Keratinocyte (primary cell): ENCODE results near the gene KRT1. TPM values are rescaled to one million over a fixed set of nuclear protein-coding genes. Genes with fewer than 3 reads are reported as not detected.
A peak's percentile ranks its signal among the peaks of the same experiment; 100 is the strongest.

Experiments used
- DNase-seq: peaks from one replicate; pipeline ENCODE4 v3.0.0-alpha.2; 2011; ENCODE audit warnings: low read depth, missing footprints, low spot score
- FAIRE-seq: peaks from 2 replicates; lab custom pipeline; 2011; peaks lifted over from hg19 to GRCh38; lab: Jason Lieb, UNC
- H2AFZ ChIP-seq: 2 replicates; pipeline ENCODE4 v1.6.0; 2012; ENCODE audit warnings: low read length, control low read depth, inconsistent platforms; ENCODE audit not compliant: control insufficient read depth
- H3K27ac ChIP-seq: 2 replicates; pipeline ENCODE4 v1.5.1; 2011; ENCODE audit warnings: low read length; ENCODE audit not compliant: control insufficient read depth, insufficient read depth
- H3K27me3 ChIP-seq: 3 replicates; pipeline ENCODE4 v1.6.0; 2011; ENCODE audit warnings: low read length; ENCODE audit not compliant: control insufficient read depth, insufficient read depth; ENCODE audit errors: extremely low read depth
- H3K36me3 ChIP-seq, 2 experiments: 2 replicates in 1 of 2; 3 replicates in 1 of 2; pipeline ENCODE4 v1.5.1; 2011; ENCODE audit warnings: low read length in 2 of 2, mild to moderate bottlenecking in 1 of 2; ENCODE audit not compliant: control insufficient read depth in 2 of 2, insufficient read depth in 2 of 2; ENCODE audit errors: extremely low read depth in 1 of 2
- H3K4me1 ChIP-seq: 3 replicates; pipeline ENCODE4 v1.5.1; 2011; ENCODE audit warnings: low read length; ENCODE audit not compliant: control insufficient read depth, insufficient read depth; ENCODE audit errors: extremely low read depth
- H3K4me2 ChIP-seq: 3 replicates; pipeline ENCODE4 v1.6.0; 2011; ENCODE audit warnings: low read depth, low read length; ENCODE audit not compliant: control insufficient read depth, insufficient read depth; ENCODE audit errors: extremely low read depth
- H3K4me3 ChIP-seq, 3 experiments: fragments of 200-600 bp in 1 of 3; sonication (generic) in 1 of 3; 2 replicates in 2 of 3; 3 replicates in 1 of 3; pipeline ENCODE4 v1.5.1; 2011 to 2016; ENCODE audit warnings: low read length in 3 of 3, mild to moderate bottlenecking in 3 of 3, control low read depth in 2 of 3, inconsistent platforms in 1 of 3, low read depth in 1 of 3, mixed read lengths in 1 of 3, mixed run types in 1 of 3, moderate library complexity in 1 of 3; ENCODE audit not compliant: control insufficient read depth in 2 of 3, insufficient read depth in 2 of 3; ENCODE audit errors: extremely low read depth in 1 of 3
- H3K79me2 ChIP-seq: 2 replicates; pipeline ENCODE4 v1.6.0; 2012; ENCODE audit warnings: low read length; ENCODE audit not compliant: control insufficient read depth, insufficient read depth
- H3K9ac ChIP-seq: 3 replicates; pipeline ENCODE4 v1.6.0; 2011; ENCODE audit warnings: low read length; ENCODE audit not compliant: control insufficient read depth, insufficient read depth; ENCODE audit errors: extremely low read depth
- H3K9me1 ChIP-seq: 3 replicates; pipeline ENCODE4 v1.6.0; 2011; ENCODE audit warnings: low read length; ENCODE audit not compliant: control insufficient read depth, insufficient read depth; ENCODE audit errors: extremely low read depth
- H3K9me3 ChIP-seq: 2 replicates; pipeline ENCODE4 v1.5.1; 2012; ENCODE audit warnings: low read depth, low read length; ENCODE audit not compliant: control insufficient read depth
- H4K20me1 ChIP-seq: 3 replicates; pipeline ENCODE4 v1.6.0; 2011; ENCODE audit warnings: low read length; ENCODE audit not compliant: control insufficient read depth, insufficient read depth; ENCODE audit errors: extremely low read depth
- EZH2 ChIP-seq: IDR thresholded peaks from one replicate; pipeline ENCODE4 v1.6.1; 2012; ENCODE audit warnings: inconsistent platforms, mild to moderate bottlenecking, low read length, moderate library complexity
- dilution Hi-C: fragments of 300-500 bp; cut with MboI; formaldehyde crosslinking; loops from one replicate; pipeline ENCODE4 v1.7.0; 2020; ENCODE audit warnings: low sequenced_read_pairs; ENCODE audit not compliant: extremely low pct_ligation_motif_present
- polyA plus RNA-seq, 5 experiments: library from polyadenylated mRNA; depleted of rRNA in 3 of 5; stranded (reverse) in 3 of 5; stranded (forward) in 1 of 5; unstranded in 1 of 5; fragments of >200 nt; gene quantifications; 1 replicate in 1 of 5; 2 replicates in 3 of 5; 3 replicates in 1 of 5; pipeline versions ENCODE4 v1.2.1 to v1.2.3, GENCODE V29; 2011 to 2012; ENCODE audit warnings: missing spikeins in 2 of 5, low read depth in 1 of 5, low replicate concordance in 1 of 5
- TF ChIP-seq, protein P1 (sequence below), 3 experiments: IDR thresholded peaks in 1 of 3; conservative IDR thresholded peaks in 1 of 3; optimal IDR thresholded peaks in 1 of 3; 2 replicates in 2 of 3; 3 replicates in 1 of 3; pipeline versions ENCODE3 to v1.5.1; 2011; ENCODE audit warnings: low read length in 3 of 3, mild to moderate bottlenecking in 3 of 3, moderate library complexity in 2 of 3, control low read depth in 1 of 3, inconsistent platforms in 1 of 3; ENCODE audit not compliant: insufficient read depth in 2 of 3; ENCODE audit errors: extremely low read depth in 1 of 3

KRT1 gene
- polyA plus RNA-seq, 1 donor (not counting 4 experiments of a cell fraction or from before 2014, with no cell fraction given): 92.2 TPM

- no peak overlapping the region for H3K4me3 ChIP-seq
- no peak overlapping the region for H3K4me2 ChIP-seq
- FAIRE-seq (no peak), DNase-seq (no peak)
- H3K36me3 ChIP-seq: no peaks in the 10 kb centered on the region
- H3K27ac ChIP-seq: no peak overlapping the region
- no peaks in the 10 kb centered on the region for H3K9me3 ChIP-seq
- H2AFZ ChIP-seq: no peak overlapping the region
- peaks cover 4% of the 10 kb centered on the region for H4K20me1 ChIP-seq
- H3K79me2 ChIP-seq: no peaks in the 10 kb centered on the region
- TF ChIP-seq, protein P1, sequence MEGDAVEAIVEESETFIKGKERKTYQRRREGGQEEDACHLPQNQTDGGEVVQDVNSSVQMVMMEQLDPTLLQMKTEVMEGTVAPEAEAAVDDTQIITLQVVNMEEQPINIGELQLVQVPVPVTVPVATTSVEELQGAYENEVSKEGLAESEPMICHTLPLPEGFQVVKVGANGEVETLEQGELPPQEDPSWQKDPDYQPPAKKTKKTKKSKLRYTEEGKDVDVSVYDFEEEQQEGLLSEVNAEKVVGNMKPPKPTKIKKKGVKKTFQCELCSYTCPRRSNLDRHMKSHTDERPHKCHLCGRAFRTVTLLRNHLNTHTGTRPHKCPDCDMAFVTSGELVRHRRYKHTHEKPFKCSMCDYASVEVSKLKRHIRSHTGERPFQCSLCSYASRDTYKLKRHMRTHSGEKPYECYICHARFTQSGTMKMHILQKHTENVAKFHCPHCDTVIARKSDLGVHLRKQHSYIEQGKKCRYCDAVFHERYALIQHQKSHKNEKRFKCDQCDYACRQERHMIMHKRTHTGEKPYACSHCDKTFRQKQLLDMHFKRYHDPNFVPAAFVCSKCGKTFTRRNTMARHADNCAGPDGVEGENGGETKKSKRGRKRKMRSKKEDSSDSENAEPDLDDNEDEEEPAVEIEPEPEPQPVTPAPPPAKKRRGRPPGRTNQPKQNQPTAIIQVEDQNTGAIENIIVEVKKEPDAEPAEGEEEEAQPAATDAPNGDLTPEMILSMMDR (optimal IDR thresholded peaks at IDR 0.05 in 1 of 3, IDR thresholded peaks at IDR 0.05 in 1 of 3, conservative IDR thresholded peaks at IDR 0.05 in 1 of 3; ENCODE audit: extremely low read depth in 1 of 3, insufficient read depth in 2 of 3, low read length in 3 of 3): peak in 1 of 3 experiments; percentile 7
- TF ChIP-seq EZH2: no peak
- no peak overlapping the region for H3K9ac ChIP-seq
- H3K9me1 ChIP-seq: peaks cover 2% of the 10 kb centered on the region
- H3K27me3 ChIP-seq: peaks cover 50% of the 10 kb centered on the region
- dilution Hi-C loops: no loop called here
- H3K4me1 ChIP-seq: no peaks in the 10 kb centered on the region
These were observed 16.9 kb upstream of the KRT1 start for GRCh38 chr12:52697058-52697582.

DNA sequence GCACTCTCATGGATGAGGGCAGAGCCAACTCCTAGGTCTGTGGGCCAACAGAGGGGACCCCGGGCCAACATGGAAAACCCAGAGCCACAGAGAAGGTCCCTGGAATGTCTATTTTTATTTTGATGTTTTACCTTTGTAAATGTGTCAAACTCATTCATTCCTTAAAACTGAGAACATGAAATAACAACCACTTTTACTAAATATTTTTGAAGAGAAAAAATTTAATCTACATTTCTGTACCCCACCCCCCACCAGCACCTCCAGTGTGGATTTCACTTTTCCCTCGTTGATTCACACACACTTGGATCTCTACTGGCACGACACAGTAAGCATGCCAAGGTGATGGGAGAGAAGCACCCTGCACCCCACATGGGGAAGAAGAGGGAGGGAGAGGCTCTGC is 16.4 kb upstream of the KRT1 start:
- peaks cover 51% of the 10 kb centered on the region for H3K27me3 ChIP-seq
- no peak for FAIRE-seq

More for the DNA sequence above, 16.4 kb upstream of the KRT1 start:
- no peaks in the 10 kb centered on the region for H3K4me1 ChIP-seq
- H3K9ac ChIP-seq: no peak overlapping the region
- H3K79me2 ChIP-seq: no peaks in the 10 kb centered on the region
- no peaks in the 10 kb centered on the region for H3K9me3 ChIP-seq
- H3K36me3 ChIP-seq: no peaks in the 10 kb centered on the region
- TF ChIP-seq, protein P1 (optimal IDR thresholded peaks at IDR 0.05 in 1 of 3, IDR thresholded peaks at IDR 0.05 in 1 of 3, conservative IDR thresholded peaks at IDR 0.05 in 1 of 3; ENCODE audit: extremely low read depth in 1 of 3, insufficient read depth in 2 of 3, low read length in 3 of 3): no peak
- TF ChIP-seq EZH2: no peak
- dilution Hi-C loops: no loop called here
- H3K9me1 ChIP-seq: peaks cover 2% of the 10 kb centered on the region
- no peak for DNase-seq
- no peak overlapping the region for H3K4me2 ChIP-seq
- no peak overlapping the region for H3K4me3 ChIP-seq
- peaks cover 4% of the 10 kb centered on the region for H4K20me1 ChIP-seq
- H3K27ac ChIP-seq: no peak overlapping the region
- no peak overlapping the region for H2AFZ ChIP-seq
